Lower leg skin (tissue), 3 donors: Measurements from ENCODE around the gene ADGRG2.

Experiments
- POLR2A ChIP-seq, 2 donors: fragments of 450-650 bp; IDR thresholded peaks; one replicate each; pipeline ENCODE4 v1.6.1; 2016 to 2017; ENCODE audit warnings: antibody characterized with exemption in 2 of 2, mild to moderate bottlenecking in 1 of 2, moderate library complexity in 1 of 2
- TF ChIP-seq, protein P1 (sequence below), 3 donors: fragments of 450-650 bp; IDR thresholded peaks; one replicate each; pipeline ENCODE4 v1.5.1; 2016; ENCODE audit warnings: antibody characterized with exemption in 3 of 3, mild to moderate bottlenecking in 3 of 3, moderate library complexity in 2 of 3

DNA sequence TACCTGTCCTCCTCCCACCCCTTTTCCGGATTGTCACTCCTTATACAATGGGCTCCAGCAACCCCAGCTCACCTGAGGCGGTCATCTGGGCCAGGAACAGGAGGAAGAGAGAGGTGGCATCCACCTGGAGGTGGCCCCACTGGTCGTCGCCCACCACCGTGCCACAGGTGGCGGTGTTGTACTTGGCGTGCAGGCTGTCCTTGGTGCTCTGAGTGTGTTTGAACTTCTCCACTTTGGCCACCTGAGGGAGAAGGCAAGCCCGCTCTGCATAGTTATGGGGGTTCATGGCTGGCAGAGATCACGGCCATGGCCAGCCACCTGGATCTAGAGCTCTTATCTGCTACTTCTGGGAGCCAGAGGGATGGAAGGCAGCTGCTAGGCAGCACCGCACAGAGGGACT is 171.2 kb downstream of the ADGRG2 start:
- TF ChIP-seq, protein P1, sequence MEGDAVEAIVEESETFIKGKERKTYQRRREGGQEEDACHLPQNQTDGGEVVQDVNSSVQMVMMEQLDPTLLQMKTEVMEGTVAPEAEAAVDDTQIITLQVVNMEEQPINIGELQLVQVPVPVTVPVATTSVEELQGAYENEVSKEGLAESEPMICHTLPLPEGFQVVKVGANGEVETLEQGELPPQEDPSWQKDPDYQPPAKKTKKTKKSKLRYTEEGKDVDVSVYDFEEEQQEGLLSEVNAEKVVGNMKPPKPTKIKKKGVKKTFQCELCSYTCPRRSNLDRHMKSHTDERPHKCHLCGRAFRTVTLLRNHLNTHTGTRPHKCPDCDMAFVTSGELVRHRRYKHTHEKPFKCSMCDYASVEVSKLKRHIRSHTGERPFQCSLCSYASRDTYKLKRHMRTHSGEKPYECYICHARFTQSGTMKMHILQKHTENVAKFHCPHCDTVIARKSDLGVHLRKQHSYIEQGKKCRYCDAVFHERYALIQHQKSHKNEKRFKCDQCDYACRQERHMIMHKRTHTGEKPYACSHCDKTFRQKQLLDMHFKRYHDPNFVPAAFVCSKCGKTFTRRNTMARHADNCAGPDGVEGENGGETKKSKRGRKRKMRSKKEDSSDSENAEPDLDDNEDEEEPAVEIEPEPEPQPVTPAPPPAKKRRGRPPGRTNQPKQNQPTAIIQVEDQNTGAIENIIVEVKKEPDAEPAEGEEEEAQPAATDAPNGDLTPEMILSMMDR (IDR thresholded peaks at IDR 0.05) = no peak
- no peak for TF ChIP-seq POLR2A (IDR thresholded peaks at IDR 0.05)
